Measurements from ENCODE around the gene EML4. TPM values are rescaled to one million over a fixed set of nuclear protein-coding genes. Genes with fewer than 3 reads are reported as not detected.
"Not testable (repeated sequence)": the region's sequence is repeated elsewhere in the genome, so short reads cannot be mapped to it uniquely, and the experiment has no call there.

EML4 gene
- total RNA-seq = 10 to 100 TPM; 88.0 to 89.7 TPM

GRCh38 chr2:42169100-42169873 lies at the start of gene EML4:
Gene EML4 (plus strand): TSS chr2:42169353. CDS start chr2:42169612, 259 bp downstream.
- ATAC-seq (peak; percentile 88), DNase-seq (peak; percentile 91)
- POLR2A ChIA-PET = interaction anchor here (1.2 to 4.1 kb wide), 3 partner anchors 36 to 63 kb away, joined by 9 to 37 read pairs (median 25); no protein-coding TSS in a partner anchor
- Mint-ChIP-seq H3K4me3 (no peak within 1 kb of the TSS), H3K27ac (no peak within 1 kb of the TSS), H3K36me3 (ENCODE audit: low read depth) (peaks cover 6% of the 10 kb centered on the region), H3K9me3 (ENCODE audit: insufficient read depth) (no peaks in the 10 kb centered on the region), H3K27me3 (ENCODE audit: low read depth) (peaks cover 2% of the 10 kb centered on the region), H3K4me1 (ENCODE audit: low read depth) (peaks cover 23% of the 10 kb centered on the region)
- CTCF ChIA-PET = interaction anchor here (0.9 to 2.6 kb wide), 4 partner anchors 27 to 73 kb away, joined by 3 to 18 read pairs (median 10); no protein-coding TSS in a partner anchor

- Mint-ChIP-seq H3K4me1 (ENCODE audit: low read depth) (peaks cover 62% of the 10 kb centered on the region), H3K4me3 (peak overlapping the region; percentile 48), H3K36me3 (ENCODE audit: low read depth) (peaks cover 21% of the 10 kb centered on the region), H3K9me3 (ENCODE audit: insufficient read depth) (peaks cover 19% of the 10 kb centered on the region), H3K27ac (peak overlapping the region; percentile 86), H3K27me3 (ENCODE audit: low read depth) (no peaks in the 10 kb centered on the region)
- ChIA-PET CTCF (interaction anchor here (1.2 to 3.6 kb wide), 4 partner anchors 10 to 27 kb away, joined by 3 to 16 read pairs (median 10); no protein-coding TSS in a partner anchor), POLR2A (interaction anchor here (1.3 to 7.7 kb wide), 3 partner anchors 10 to 48 kb away, joined by 3 to 78 read pairs (median 20); no protein-coding TSS in a partner anchor)
- DNase-seq = no peak
- peak; percentile 10 for ATAC-seq
Measured at GRCh38 chr2:42123426-42123825, 45.7 kb upstream of the EML4 start.

GRCh38 chr2:42124011-42124785 lies 45.0 kb upstream of the EML4 start:
- Mint-ChIP-seq H3K27ac (peak overlapping the region; percentile 77), H3K4me1 (ENCODE audit: low read depth) (peaks cover 62% of the 10 kb centered on the region), H3K27me3 (ENCODE audit: low read depth) (no peaks in the 10 kb centered on the region), H3K36me3 (ENCODE audit: low read depth) (peaks cover 21% of the 10 kb centered on the region), H3K9me3 (ENCODE audit: insufficient read depth) (peaks cover 19% of the 10 kb centered on the region), H3K4me3 (peak overlapping the region; percentile 36)
- peak; percentile 67 for ATAC-seq
- POLR2A ChIA-PET = interaction anchor here (1.3 to 7.7 kb wide), 3 partner anchors 9 to 48 kb away, joined by 3 to 78 read pairs (median 20); no protein-coding TSS in a partner anchor
- CTCF ChIA-PET = interaction anchor here (1.0 to 3.6 kb wide), 8 partner anchors 8 to 204 kb away, joined by 3 to 16 read pairs (median 3); no protein-coding TSS in a partner anchor
- DNase-seq = no peak

GRCh38 chr2:42125841-42126594 lies 43.1 kb upstream of the EML4 start:
- no peaks in the 10 kb centered on the region for H3K27me3 Mint-ChIP-seq (ENCODE audit: low read depth)
- CTCF ChIA-PET = interaction anchor here (1.1 to 4.0 kb wide), 7 partner anchors 10 to 45 kb away, joined by 3 to 24 read pairs (median 8); no protein-coding TSS in a partner anchor

GRCh38 chr2:42126873-42127272 lies 42.3 kb upstream of the EML4 start:
- not testable (repeated sequence) for H3K36me3 Mint-ChIP-seq (ENCODE audit: low read depth); H3K9me3 Mint-ChIP-seq (ENCODE audit: insufficient read depth); ATAC-seq; DNase-seq; H3K27me3 Mint-ChIP-seq (ENCODE audit: low read depth)
- Mint-ChIP-seq H3K27ac (peak overlapping the region; percentile 90), H3K4me3 (peak overlapping the region; percentile 48), H3K4me1 (ENCODE audit: low read depth) (peaks cover 84% of the 10 kb centered on the region)
- ChIA-PET POLR2A (interaction anchor here (1.0 to 7.7 kb wide), 4 partner anchors 9 to 44 kb away, joined by 3 to 78 read pairs (median 6); no protein-coding TSS in a partner anchor), CTCF (interaction anchor here (1.6 to 4.0 kb wide), 3 partner anchors 21 to 201 kb away, joined by 4 to 24 read pairs (median 20); no protein-coding TSS in a partner anchor)

More at GRCh38 chr2:42125841-42126594, 43.1 kb upstream of the EML4 start:
- Mint-ChIP-seq H3K36me3 (ENCODE audit: low read depth) (peaks cover 16% of the 10 kb centered on the region), H3K4me1 (ENCODE audit: low read depth) (peaks cover 77% of the 10 kb centered on the region), H3K27ac (peak overlapping the region; percentile 77), H3K4me3 (peak overlapping the region; percentile 12), H3K9me3 (ENCODE audit: insufficient read depth) (peaks cover 11% of the 10 kb centered on the region)
- POLR2A ChIA-PET = interaction anchor here (0.9 to 7.7 kb wide), 5 partner anchors 13 to 234 kb away, joined by 3 to 78 read pairs (median 3); no protein-coding TSS in a partner anchor
- no peak for DNase-seq
- no peak for ATAC-seq

GRCh38 chr2:42127425-42128424 lies 41.4 kb upstream of the EML4 start:
- ATAC-seq = peak; percentile 25
- peak overlapping the region; percentile 48 for H3K4me3 Mint-ChIP-seq
- no peaks in the 10 kb centered on the region for H3K27me3 Mint-ChIP-seq (ENCODE audit: low read depth)
- peaks cover 91% of the 10 kb centered on the region for H3K4me1 Mint-ChIP-seq (ENCODE audit: low read depth)
- H3K27ac Mint-ChIP-seq = peak overlapping the region; percentile 90
- DNase-seq = peak; percentile 49
- H3K36me3 Mint-ChIP-seq (ENCODE audit: low read depth) = peaks cover 6% of the 10 kb centered on the region
- POLR2A ChIA-PET = interaction anchor here (1.1 to 7.7 kb wide), 3 partner anchors 8 to 43 kb away, joined by 3 to 78 read pairs (median 9); no protein-coding TSS in a partner anchor
- CTCF ChIA-PET = interaction anchor here (0.6 to 4.0 kb wide), 7 partner anchors 10 to 201 kb away, joined by 3 to 24 read pairs (median 4); no protein-coding TSS in a partner anchor
- no peaks in the 10 kb centered on the region for H3K9me3 Mint-ChIP-seq (ENCODE audit: insufficient read depth)

GRCh38 chr2:42128721-42129486 lies 40.2 kb upstream of the EML4 start:
- H3K4me1 Mint-ChIP-seq (ENCODE audit: low read depth) = peaks cover 95% of the 10 kb centered on the region
- ATAC-seq (no peak), DNase-seq (no peak)
- POLR2A ChIA-PET = interaction anchor here (2.4 to 7.7 kb wide), 2 partner anchors 23 to 42 kb away, joined by 9 to 78 read pairs; no protein-coding TSS in a partner anchor
- H3K36me3 Mint-ChIP-seq (ENCODE audit: low read depth) = peaks cover 4% of the 10 kb centered on the region
- CTCF ChIA-PET = interaction anchor here (0.6 to 4.0 kb wide), 6 partner anchors 11 to 43 kb away, joined by 3 to 24 read pairs (median 4); no protein-coding TSS in a partner anchor
- H3K27me3 Mint-ChIP-seq (ENCODE audit: low read depth) = no peaks in the 10 kb centered on the region
- H3K4me3 Mint-ChIP-seq = peak overlapping the region; percentile 15
- no peaks in the 10 kb centered on the region for H3K9me3 Mint-ChIP-seq (ENCODE audit: insufficient read depth)
- peak overlapping the region; percentile 90 for H3K27ac Mint-ChIP-seq

GRCh38 chr2:42129487-42129852 lies 39.7 kb upstream of the EML4 start:
- ChIA-PET CTCF (interaction anchor here (1.1 to 4.0 kb wide), 3 partner anchors 13 to 34 kb away, joined by 3 to 24 read pairs (median 20); no protein-coding TSS in a partner anchor), POLR2A (interaction anchor here (2.4 to 7.7 kb wide), 2 partner anchors 24 to 42 kb away, joined by 9 to 78 read pairs; no protein-coding TSS in a partner anchor)
- Mint-ChIP-seq H3K27me3 (ENCODE audit: low read depth) (no peaks in the 10 kb centered on the region), H3K4me1 (ENCODE audit: low read depth) (peaks cover 95% of the 10 kb centered on the region), H3K9me3 (ENCODE audit: insufficient read depth) (no peaks in the 10 kb centered on the region), H3K4me3 (no peak overlapping the region), H3K36me3 (ENCODE audit: low read depth) (peaks cover 4% of the 10 kb centered on the region), H3K27ac (peak overlapping the region; percentile 90)
- DNase-seq (no peak), ATAC-seq (no peak)

GRCh38 chr2:42129947-42130346 lies 39.2 kb upstream of the EML4 start:
- Mint-ChIP-seq H3K27ac (peak overlapping the region; percentile 25), H3K4me1 (ENCODE audit: low read depth) (peaks cover 93% of the 10 kb centered on the region), H3K9me3 (ENCODE audit: insufficient read depth) (no peaks in the 10 kb centered on the region), H3K4me3 (no peak overlapping the region), H3K27me3 (ENCODE audit: low read depth) (no peaks in the 10 kb centered on the region), H3K36me3 (ENCODE audit: low read depth) (peaks cover 4% of the 10 kb centered on the region)
- ChIA-PET POLR2A (interaction anchor here (7.7 kb wide), 1 partner anchor 24 kb away, joined by 78 read pairs; no protein-coding TSS in a partner anchor), CTCF (interaction anchor here (3.8 to 4.0 kb wide), 2 partner anchors 24 to 35 kb away, joined by 20 to 24 read pairs; no protein-coding TSS in a partner anchor)
- DNase-seq = no peak
- ATAC-seq = no peak

All from activated CD8-positive, alpha-beta T cell treated with anti-CD3 and anti-CD28 coated beads, Interleukin-2, amount 10 ng/mL, durations not matched to agents 7 days and 5 days (primary cell).